GM12878 (cell line): ENCODE data around the gene ZSCAN23. TPM values are rescaled to one million over a fixed set of nuclear protein-coding genes. Genes with fewer than 3 reads are reported as not detected.
"Not testable (repeated sequence)": the region's sequence is repeated elsewhere in the genome, so short reads cannot be mapped to it uniquely, and the experiment has no call there.

Source experiments
- ATAC-seq: fragments of 200-7000 bp; cut with Tn5 transposase; 3 replicates; pipeline ENCODE4 v1.9.1; 2020; ENCODE audit warnings: mild to moderate bottlenecking, moderate library complexity
- BruUV-seq: library from RNA; stranded (reverse); fragments of 400-500 nt; replicated peaks from 2 replicates; lab custom pipeline; 2021; lab: Mats Ljungman, UMichigan
- CTCF ChIA-PET: fragments of 300-600 bp; sonication (Branson Sonifier 250); formaldehyde crosslinking; extraction: SDS; loops from one replicate; lab custom pipeline; 2021; ENCODE audit warnings: inconsistent platforms; lab: Yijun Ruan, JAX
- POLR2A ChIA-PET: fragments of 350-600 bp; formaldehyde crosslinking; extraction: SDS; loops from one replicate; lab custom pipeline; 2021; ENCODE audit warnings: inconsistent platforms; lab: Charles Lee
- RAD21 ChIA-PET: fragments of 300-600 bp; sonication (Branson Sonifier 250); formaldehyde crosslinking; loops from one replicate; lab custom pipeline; 2023; ENCODE audit warnings: antibody characterized with exemption; ENCODE audit not compliant: unreplicated experiment; lab: Charles Lee
- SMC1A ChIA-PET: fragments of 300-600 bp; sonication (Branson Sonifier 250); formaldehyde crosslinking; loops from one replicate; lab custom pipeline; 2023; ENCODE audit not compliant: unreplicated experiment, uncharacterized antibody; lab: Charles Lee
- DNase-seq: peaks from one replicate; pipeline ENCODE4 v3.0.0-alpha.2; 2011; ENCODE audit warnings: low read depth, low spot score
- FAIRE-seq: peaks from 3 replicates; lab custom pipeline; 2011; peaks lifted over from hg19 to GRCh38; lab: Jason Lieb, UNC
- H2AFZ ChIP-seq: 2 replicates; pipeline ENCODE4 v1.6.0; 2011; ENCODE audit warnings: low read depth, low read length, control low read depth; ENCODE audit not compliant: control insufficient read depth
- H3K27ac ChIP-seq: 2 replicates; pipeline ENCODE4 v1.5.1; 2011; ENCODE audit warnings: control low read depth; ENCODE audit not compliant: control insufficient read depth, insufficient read depth
- H3K27me3 ChIP-seq, 2 experiments: replicated peaks in 1 of 2; 2 replicates each; pipeline versions ENCODE4 v1.6.0 to v1.6.1; 2011; ENCODE audit warnings: low read length in 1 of 2; ENCODE audit not compliant: control insufficient read depth in 2 of 2, insufficient read depth in 2 of 2
- H3K36me3 ChIP-seq, 2 experiments: 2 replicates each; pipeline ENCODE4 v1.5.1; 2011; ENCODE audit warnings: low read length in 1 of 2; ENCODE audit not compliant: control insufficient read depth in 2 of 2, insufficient read depth in 2 of 2
- H3K4me1 ChIP-seq: 2 replicates; pipeline ENCODE4 v1.6.1; 2011; ENCODE audit warnings: mild to moderate bottlenecking, low read length, moderate library complexity, mixed read lengths; ENCODE audit not compliant: control insufficient read depth, insufficient read depth
- H3K4me2 ChIP-seq: 2 replicates; pipeline ENCODE4 v1.6.0; 2011; ENCODE audit warnings: control low read depth; ENCODE audit not compliant: control insufficient read depth, insufficient read depth
- H3K4me3 ChIP-seq: fragments of 200-600 bp; sonication (generic); 2 replicates; pipeline ENCODE4 v1.5.1; 2016
- H3K79me2 ChIP-seq: 2 replicates; pipeline ENCODE4 v1.6.0; 2011; ENCODE audit warnings: low read length; ENCODE audit not compliant: control insufficient read depth, insufficient read depth
- H3K9ac ChIP-seq: 2 replicates; pipeline ENCODE4 v1.8.0; 2011; ENCODE audit warnings: low read length, control low read depth, mixed read lengths; ENCODE audit not compliant: control insufficient read depth, insufficient read depth
- H3K9me3 ChIP-seq: replicated peaks from 3 replicates; pipeline ENCODE4 v1.5.1; 2011; ENCODE audit warnings: mild to moderate bottlenecking, low read length; ENCODE audit not compliant: control insufficient read depth, insufficient read depth
- H4K20me1 ChIP-seq: 2 replicates; pipeline ENCODE4 v1.6.0; 2011; ENCODE audit not compliant: control insufficient read depth, insufficient read depth
- ASH2L ChIP-seq: fragments of 300-600, 200-600 bp; sonication (generic); IDR thresholded peaks from 2 replicates; pipeline ENCODE4 v1.6.1; 2017; ENCODE audit warnings: low read depth, mild to moderate bottlenecking, borderline replicate concordance
- MTA2 ChIP-seq: fragments of 450-650 bp; IDR thresholded peaks from 2 replicates; pipeline ENCODE4 v1.6.1; 2016; ENCODE audit warnings: low read depth, mild to moderate bottlenecking, moderate library complexity
- NFYB ChIP-seq: IDR thresholded peaks from 2 replicates; pipeline ENCODE4 v1.6.1; 2011; ENCODE audit warnings: low read depth, mild to moderate bottlenecking, low read length, improper control_type of control experiment, moderate library complexity; ENCODE audit not compliant: insufficient read depth
- PAX5 ChIP-seq: IDR thresholded peaks from 2 replicates; pipeline ENCODE4 v1.6.1; 2011; ENCODE audit warnings: low read depth, low read length, borderline replicate concordance
- RBBP5 ChIP-seq: fragments of 200-600 bp; sonication (generic); conservative IDR thresholded peaks from 2 replicates; pipeline ENCODE4 v1.6.1; 2016
- RCOR1 ChIP-seq: conservative IDR thresholded peaks from 2 replicates; pipeline ENCODE4 v1.6.1; 2012; ENCODE audit warnings: low read depth, low read length, improper control_type of control experiment
- RELA ChIP-seq: fragments of 450-650 bp; IDR thresholded peaks from 2 replicates; pipeline ENCODE4 v1.8.0; 2014; ENCODE audit warnings: borderline replicate concordance; ENCODE audit not compliant: partially characterized antibody
- RFX5 ChIP-seq: IDR thresholded peaks from 2 replicates; pipeline ENCODE4 v1.6.1; 2011; ENCODE audit warnings: low read depth, low read length, improper control_type of control experiment
- SMARCA5 ChIP-seq: fragments of 450-650 bp; IDR thresholded peaks from 2 replicates; pipeline ENCODE4 v1.6.1; 2017; ENCODE audit warnings: mild to moderate bottlenecking
- SPI1 ChIP-seq: IDR thresholded peaks from 2 replicates; pipeline ENCODE4 v1.6.1; 2011; ENCODE audit warnings: low read depth, mild to moderate bottlenecking, low read length, moderate library complexity, borderline replicate concordance; ENCODE audit not compliant: insufficient read depth
- SRF ChIP-seq, 2 experiments: IDR thresholded peaks; 2 replicates each; pipeline ENCODE4 v1.6.1; 2011; ENCODE audit warnings: low read depth in 2 of 2, low read length in 2 of 2, mild to moderate bottlenecking in 1 of 2, moderate library complexity in 1 of 2
- TCF12 ChIP-seq: IDR thresholded peaks from 2 replicates; pipeline ENCODE4 v1.6.1; 2011; ENCODE audit warnings: low read depth, mild to moderate bottlenecking, low read length
- WGBS: methylation state at CpG from one replicate; pipeline ENCODE4 v1.1.6; 2016; ENCODE audit warnings: low lambda C conversion rate; ENCODE audit not compliant: insufficient replicate concordance, insufficient coverage; ENCODE audit errors: missing lambda C conversion rate; 5-methylcytosine and 5-hydroxymethylcytosine counted together
- in situ Hi-C: fragments of 300-500 bp; cut with MboI; formaldehyde crosslinking; loops from 9 replicates; pipeline ENCODE4 v1.14.3; 2018; ENCODE audit warnings: mixed read lengths
- intact Hi-C: fragments of 100-400 bp; cut with micrococcal nuclease; formaldehyde crosslinking; loops from one replicate; pipeline ENCODE4 v1.14.2; 2022; ENCODE audit not compliant: unreplicated experiment
- polyA plus RNA-seq, 11 experiments: library from polyadenylated mRNA; depleted of rRNA in 4 of 11; unstranded in 6 of 11; stranded (reverse) in 5 of 11; fragments of >200 nt; fragmentation: Nextera tagmentation in 4 of 11; fragmentation: Illumina TruSeq in 1 of 11; extraction: Ambion mirVana in 4 of 11; extraction: Trizol in 1 of 11; gene quantifications; 1 replicate in 1 of 11; 2 replicates in 10 of 11; pipeline versions ENCODE4 v1.2.1 to v1.2.3, GENCODE V29; 2011 to 2016; ENCODE audit warnings: inconsistent platforms in 2 of 11, missing spikeins in 2 of 11, low read depth in 1 of 11
- total RNA-seq, 4 experiments: library from RNA; depleted of rRNA in 3 of 4; stranded (reverse); fragments of >200 nt in 3 of 4; fragmentation: Illumina TruSeq in 1 of 4; extraction: Trizol in 1 of 4; gene quantifications; 2 replicates each; pipeline versions ENCODE4 v1.2.1 to v1.2.3, GENCODE V29; 2013 to 2021
- TF ChIP-seq, protein P1 (sequence below): fragments of 450-650 bp; IDR thresholded peaks from 2 replicates; pipeline ENCODE4 v1.6.1; 2018; ENCODE audit warnings: borderline replicate concordance, mild to moderate bottlenecking; ENCODE audit not compliant: partially characterized antibody
- TF ChIP-seq, protein P2 (sequence below): IDR thresholded peaks from 2 replicates; pipeline ENCODE4 v1.6.1; 2011; ENCODE audit warnings: low read depth, mild to moderate bottlenecking, low read length, moderate library complexity, borderline replicate concordance; ENCODE audit errors: extremely low read depth

Gene ZSCAN23
- total and polyA plus RNA-seq, 10 of the 15 experiments (the other 5 are each of a cell fraction or from before 2014, with no cell fraction given) = 0.04 to 2.3 (median 0.84) TPM

GRCh38 chr6:28444759-28445158 is 1.5 kb upstream of the ZSCAN23 start:
- TF ChIP-seq NFYB = peak; percentile 83
- WGBS = 70% methylated on average over 3 of the region's 3 CpGs
- ATAC-seq, H3K79me2 ChIP-seq, intact Hi-C loops, H3K27ac ChIP-seq, POLR2A ChIA-PET, H3K9me3 ChIP-seq, RAD21 ChIA-PET, DNase-seq, H3K4me3 ChIP-seq, H3K9ac ChIP-seq, BruUV-seq, H3K27me3 ChIP-seq, H4K20me1 ChIP-seq, in situ Hi-C loops, H2AFZ ChIP-seq, H3K36me3 ChIP-seq, FAIRE-seq, H3K4me2 ChIP-seq, H3K4me1 ChIP-seq, CTCF ChIA-PET: not testable (repeated sequence)
- SMC1A ChIA-PET = interaction anchor here (1.0 kb wide), 1 partner anchor 18 kb away, joined by 3 read pairs; no protein-coding TSS in a partner anchor

- no peak for DNase-seq
- TF ChIP-seq MTA2 (no peak), RCOR1 (no peak), SRF (IDR thresholded peaks at IDR 0.05; ENCODE audit: low read depth in 2 of 2, low read length in 2 of 2) (no peak), RFX5 (no peak), PAX5 (no peak), TCF12 (no peak), NFYB (no peak), ASH2L (no peak), SPI1 (no peak), RBBP5 (no peak), SMARCA5 (no peak), RELA (no peak)
- TF ChIP-seq, protein P1, sequence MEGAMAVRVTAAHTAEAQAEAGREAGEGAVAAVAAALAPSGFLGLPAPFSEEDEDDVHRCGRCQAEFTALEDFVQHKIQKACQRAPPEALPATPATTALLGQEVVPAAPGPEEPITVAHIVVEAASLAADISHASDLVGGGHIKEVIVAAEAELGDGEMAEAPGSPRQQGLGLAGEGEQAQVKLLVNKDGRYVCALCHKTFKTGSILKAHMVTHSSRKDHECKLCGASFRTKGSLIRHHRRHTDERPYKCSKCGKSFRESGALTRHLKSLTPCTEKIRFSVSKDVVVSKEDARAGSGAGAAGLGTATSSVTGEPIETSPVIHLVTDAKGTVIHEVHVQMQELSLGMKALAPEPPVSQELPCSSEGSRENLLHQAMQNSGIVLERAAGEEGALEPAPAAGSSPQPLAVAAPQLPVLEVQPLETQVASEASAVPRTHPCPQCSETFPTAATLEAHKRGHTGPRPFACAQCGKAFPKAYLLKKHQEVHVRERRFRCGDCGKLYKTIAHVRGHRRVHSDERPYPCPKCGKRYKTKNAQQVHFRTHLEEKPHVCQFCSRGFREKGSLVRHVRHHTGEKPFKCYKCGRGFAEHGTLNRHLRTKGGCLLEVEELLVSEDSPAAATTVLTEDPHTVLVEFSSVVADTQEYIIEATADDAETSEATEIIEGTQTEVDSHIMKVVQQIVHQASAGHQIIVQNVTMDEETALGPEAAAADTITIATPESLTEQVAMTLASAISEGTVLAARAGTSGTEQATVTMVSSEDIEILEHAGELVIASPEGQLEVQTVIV = no peak
- TF ChIP-seq, protein P2, sequence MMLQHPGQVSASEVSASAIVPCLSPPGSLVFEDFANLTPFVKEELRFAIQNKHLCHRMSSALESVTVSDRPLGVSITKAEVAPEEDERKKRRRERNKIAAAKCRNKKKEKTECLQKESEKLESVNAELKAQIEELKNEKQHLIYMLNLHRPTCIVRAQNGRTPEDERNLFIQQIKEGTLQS = no peak
- 65% methylated on average over 7 of the region's 7 CpGs for whole genome bisulfite sequencing
- H3K4me2 ChIP-seq = peak overlapping the region; percentile 17
- H3K9me3 ChIP-seq = peaks cover 2% of the 10 kb centered on the region; the same call in 2 of the 3 replicates
- ChIA-PET SMC1A (no interaction called here), CTCF (no interaction called here), POLR2A (no interaction called here), RAD21 (no interaction called here)
- FAIRE-seq = no peak
- H3K4me3 ChIP-seq = peak overlapping the region; percentile 78
- intact Hi-C loops = no loop called here
- no peaks in the 10 kb centered on the region for H3K4me1 ChIP-seq
- peak; percentile 13; the same call in 1 of the 3 replicates for ATAC-seq
- no peaks in the 10 kb centered on the region for H4K20me1 ChIP-seq
- H3K9ac ChIP-seq = no peak overlapping the region; the same call in 1 of the 2 replicates
- H2AFZ ChIP-seq = peak overlapping the region; percentile 89
- H3K79me2 ChIP-seq = no peaks in the 10 kb centered on the region
- peaks cover 0 to 2% of the 10 kb centered on the region in 2 experiments; a peak in 1 of 4 replicates for H3K27me3 ChIP-seq
- BruUV-seq = no TSS peak
- H3K27ac ChIP-seq = no peak overlapping the region
- in situ Hi-C loops = no loop called here
- no peaks in the 10 kb centered on the region for H3K36me3 ChIP-seq
These were observed 705 bp downstream of the ZSCAN23 start for GRCh38 chr6:28442586-28442985.
